BJ (cell line): ENCODE data around the gene NIPA2. TPM values are rescaled to one million over a fixed set of nuclear protein-coding genes. Genes with fewer than 3 reads are reported as not detected.

ENCODE experiments used
- CTCF ChIA-PET: fragments of 350-600 bp; formaldehyde crosslinking; extraction: SDS; loops from one replicate; lab custom pipeline; 2021; ENCODE audit warnings: antibody characterized with exemption, inconsistent platforms; lab: Yijun Ruan, JAX
- POLR2A ChIA-PET: fragments of 300-600 bp; sonication (Branson Sonifier 250); formaldehyde crosslinking; extraction: SDS; loops from one replicate; lab custom pipeline; 2021; ENCODE audit warnings: antibody characterized with exemption; lab: Charles Lee
- DNase-seq: peaks from one replicate; pipeline ENCODE4 v3.0.0-alpha.2; 2011; ENCODE audit warnings: low read depth
- H3K27me3 ChIP-seq: 2 replicates; pipeline ENCODE4 v1.6.0; 2011; ENCODE audit warnings: low read length; ENCODE audit not compliant: control insufficient read depth, insufficient read depth
- H3K36me3 ChIP-seq: 2 replicates; pipeline ENCODE4 v1.5.1; 2011; ENCODE audit warnings: low read length; ENCODE audit not compliant: control insufficient read depth, insufficient read depth
- H3K4me3 ChIP-seq: 2 replicates; pipeline ENCODE4 v1.5.1; 2011; ENCODE audit warnings: low read depth, mild to moderate bottlenecking, control low read depth, low read length
- polyA plus RNA-seq: library from polyadenylated mRNA; depleted of rRNA; stranded (reverse); fragments of >200 nt; gene quantifications from 2 replicates; pipeline ENCODE4 v1.2.3, GENCODE V29; 2011; rRNA removed
- TF ChIP-seq, protein P1 (sequence below): IDR thresholded peaks from 2 replicates; pipeline ENCODE4 v1.5.1; 2011; ENCODE audit warnings: low read depth, mild to moderate bottlenecking, control low read depth, inconsistent platforms, low read length, moderate library complexity; ENCODE audit not compliant: insufficient read depth

The NIPA2 gene
- polyA plus RNA-seq, 1 experiment: 46.6 TPM

GRCh38 chr15:22913646-22914380 lies 75.3 kb downstream of the NIPA2 start:
- POLR2A ChIA-PET: no interaction called here
- H3K27me3 ChIP-seq: no peaks in the 10 kb centered on the region
- TF ChIP-seq, protein P1, sequence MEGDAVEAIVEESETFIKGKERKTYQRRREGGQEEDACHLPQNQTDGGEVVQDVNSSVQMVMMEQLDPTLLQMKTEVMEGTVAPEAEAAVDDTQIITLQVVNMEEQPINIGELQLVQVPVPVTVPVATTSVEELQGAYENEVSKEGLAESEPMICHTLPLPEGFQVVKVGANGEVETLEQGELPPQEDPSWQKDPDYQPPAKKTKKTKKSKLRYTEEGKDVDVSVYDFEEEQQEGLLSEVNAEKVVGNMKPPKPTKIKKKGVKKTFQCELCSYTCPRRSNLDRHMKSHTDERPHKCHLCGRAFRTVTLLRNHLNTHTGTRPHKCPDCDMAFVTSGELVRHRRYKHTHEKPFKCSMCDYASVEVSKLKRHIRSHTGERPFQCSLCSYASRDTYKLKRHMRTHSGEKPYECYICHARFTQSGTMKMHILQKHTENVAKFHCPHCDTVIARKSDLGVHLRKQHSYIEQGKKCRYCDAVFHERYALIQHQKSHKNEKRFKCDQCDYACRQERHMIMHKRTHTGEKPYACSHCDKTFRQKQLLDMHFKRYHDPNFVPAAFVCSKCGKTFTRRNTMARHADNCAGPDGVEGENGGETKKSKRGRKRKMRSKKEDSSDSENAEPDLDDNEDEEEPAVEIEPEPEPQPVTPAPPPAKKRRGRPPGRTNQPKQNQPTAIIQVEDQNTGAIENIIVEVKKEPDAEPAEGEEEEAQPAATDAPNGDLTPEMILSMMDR: no peak
- H3K36me3 ChIP-seq: peaks cover 47% of the 10 kb centered on the region
- CTCF ChIA-PET: interaction anchor here (1.3 kb wide), 1 partner anchor 16 kb away, joined by 3 read pairs; no protein-coding TSS in a partner anchor
- no peak for DNase-seq
- H3K4me3 ChIP-seq: no peak overlapping the region

- Histone ChIP-seq H3K27me3 (no peaks in the 10 kb centered on the region), H3K36me3 (peaks cover 42% of the 10 kb centered on the region), H3K4me3 (no peak overlapping the region)
- ChIA-PET CTCF (no interaction called here), POLR2A (no interaction called here)
- no peak for DNase-seq
- TF ChIP-seq, protein P1: no peak
Observed at GRCh38 chr15:22915866-22916515, 77.5 kb downstream of the NIPA2 start.

DNA sequence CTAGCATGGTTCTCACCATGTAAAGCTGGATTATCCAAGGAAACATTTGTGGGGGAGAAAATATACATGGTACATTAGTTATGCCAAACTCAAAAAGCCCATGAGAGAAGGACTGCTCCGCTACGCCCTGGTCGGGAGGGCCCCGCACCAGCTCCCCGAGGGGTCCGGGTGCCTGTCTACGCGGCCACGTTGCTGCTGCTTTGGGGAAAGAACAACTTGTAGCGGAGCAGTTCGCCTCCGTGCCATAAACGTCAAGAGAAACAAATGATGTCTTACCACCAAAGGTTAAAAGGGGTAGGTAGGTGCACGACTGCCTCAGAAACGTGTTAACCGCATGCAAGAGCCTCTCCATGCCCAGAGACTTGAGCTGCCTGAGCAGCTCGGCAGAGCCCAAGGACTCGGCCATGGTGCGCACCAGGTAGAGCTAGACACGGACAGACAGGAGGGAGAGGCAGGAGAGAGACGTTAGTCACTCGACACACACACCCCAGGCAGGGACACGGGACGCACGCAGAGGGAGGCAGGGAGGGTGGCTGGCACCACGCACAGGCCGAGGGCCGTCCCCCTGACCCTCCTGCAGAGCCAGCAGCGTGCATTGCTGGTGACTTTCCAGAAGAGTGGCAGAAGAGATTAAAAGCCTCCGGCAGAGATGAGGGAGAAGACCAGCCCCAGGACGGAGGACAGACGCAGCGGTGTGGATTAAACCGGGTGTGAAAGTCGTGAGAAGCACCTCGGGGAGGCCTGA lies 78.3 kb downstream of the NIPA2 start:
- TF ChIP-seq, protein P1: no peak
- Histone ChIP-seq H3K4me3 (no peak overlapping the region), H3K27me3 (no peaks in the 10 kb centered on the region), H3K36me3 (peaks cover 36% of the 10 kb centered on the region)
- no peak for DNase-seq
- CTCF ChIA-PET: no interaction called here
- POLR2A ChIA-PET: no interaction called here

DNA sequence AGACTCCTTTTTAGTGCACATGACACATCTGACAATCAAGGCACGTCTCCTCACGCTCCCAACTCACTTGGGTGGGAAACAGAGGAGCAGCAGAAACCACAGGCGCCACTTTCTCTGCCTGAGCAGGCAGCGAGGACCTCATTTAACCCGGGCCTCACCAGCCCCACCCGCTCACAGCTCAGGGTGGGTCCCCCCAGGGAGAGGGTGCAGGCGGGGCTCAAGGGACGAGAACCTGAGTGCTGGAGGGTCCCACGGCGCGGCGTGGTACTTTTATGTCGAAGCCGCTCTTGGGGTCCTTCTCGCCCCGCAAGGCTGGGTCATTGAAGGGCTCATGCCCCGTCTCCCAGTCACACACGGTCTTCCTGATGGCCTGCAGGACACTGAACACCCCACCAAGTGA lies 79.1 kb downstream of the NIPA2 start:
- TF ChIP-seq, protein P1: no peak
- no peak for DNase-seq
- Histone ChIP-seq H3K36me3 (peaks cover 34% of the 10 kb centered on the region), H3K27me3 (no peaks in the 10 kb centered on the region), H3K4me3 (no peak overlapping the region)
- ChIA-PET CTCF (no interaction called here), POLR2A (no interaction called here)

Other genes with a start within 250 kb of the NIPA2 start
- gene NIPA1, start 52.0 kb upstream of the NIPA2 start, polyA plus RNA-seq: 24.0 and 31.6 TPM in 2 replicates
- 89.9 and 93.4 TPM in 2 replicates for gene CYFIP1, start 141.7 kb downstream of the NIPA2 start, polyA plus RNA-seq
- gene TUBGCP5, start 200.9 kb downstream of the NIPA2 start, polyA plus RNA-seq: 10.9 and 14.0 TPM in 2 replicates